ENCODE results near the gene VDR. TPM values are rescaled to one million over a fixed set of nuclear protein-coding genes. Genes with fewer than 3 reads are reported as not detected.

The VDR gene
- total RNA-seq, 1 experiment from 2014 or later, result 9.5 TPM

DNA sequence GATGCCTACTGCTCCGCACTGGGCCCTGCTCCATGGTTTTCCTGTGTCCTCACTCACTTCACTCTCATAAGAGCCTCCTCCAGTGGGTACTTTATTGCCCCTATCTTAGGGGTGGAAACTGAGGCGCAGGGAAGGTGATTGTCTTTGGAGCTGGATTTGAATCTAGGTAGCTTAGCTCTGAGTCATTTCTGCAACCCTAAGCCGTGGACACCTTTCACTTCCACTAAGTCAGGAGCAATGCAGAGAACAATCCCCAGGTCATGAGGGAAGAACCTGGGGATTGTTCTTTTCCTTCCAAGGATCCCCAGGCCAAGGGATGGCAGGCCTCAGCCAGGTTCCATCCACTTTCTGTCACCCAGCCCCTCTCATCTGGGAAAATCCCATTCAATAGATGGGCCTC, 20.3 kb downstream of the VDR start:
- H4K20me1 ChIP-seq (ENCODE audit: insufficient read depth), result no peaks in the 10 kb centered on the region
- BruUV-seq (replicated peaks), result no TSS peak
- no peaks in the 10 kb centered on the region for H3K36me3 ChIP-seq (ENCODE audit: control insufficient read depth in 1 of 2, insufficient read depth in 2 of 2, low read length in 2 of 2)
- ChIA-PET POLR2A (no interaction called here), RAD21 (ENCODE audit: low non-redundant PET in 1 of 2, low total read pairs in 2 of 2, uncharacterized antibody in 2 of 2, unreplicated experiment in 2 of 2) (no interaction called here), CTCF (no interaction called here)
- ATAC-seq (no peak), DNase-seq (ENCODE audit: low read depth, low spot score) (no peak)
- no peaks in the 10 kb centered on the region for H3K9me2 ChIP-seq (ENCODE audit: insufficient read depth)
- H3K9ac ChIP-seq (ENCODE audit: low read length), result no peak overlapping the region
- peaks cover 9 to 21% of the 10 kb centered on the region in 2 experiments; a peak in 3 of 4 replicates for H3K4me1 ChIP-seq (ENCODE audit: control insufficient read depth in 1 of 2, insufficient read depth in 2 of 2, low read length in 2 of 2)
- no peaks in the 10 kb centered on the region for H3K27me3 ChIP-seq (ENCODE audit: insufficient read depth, low read length)
- no peaks in the 10 kb centered on the region for H3K9me3 ChIP-seq (ENCODE audit: control insufficient read depth in 1 of 2, insufficient read depth in 1 of 2, low read depth in 1 of 2, low read length in 2 of 2)
- H3K27ac ChIP-seq (ENCODE audit: low read depth, low read length), result no peak overlapping the region
- TF ChIP-seq REST (IDR thresholded peaks at IDR 0.05; ENCODE audit: low read depth), result no peak
- no peak for TF ChIP-seq EGR1 (IDR thresholded peaks at IDR 0.05; ENCODE audit: low read depth)
- no peak for TF ChIP-seq MAX (IDR thresholded peaks at IDR 0.05)
- TF ChIP-seq CBX3 (IDR thresholded peaks at IDR 0.05; ENCODE audit: low read depth), result no peak
- TF ChIP-seq JUND (IDR thresholded peaks at IDR 0.05), result no peak
- no peak for TF ChIP-seq CEBPB (IDR thresholded peaks at IDR 0.05; ENCODE audit: low read depth)
- TF ChIP-seq CTCF (IDR thresholded peaks at IDR 0.05 in 2 of 3, conservative IDR thresholded peaks at IDR 0.05 in 1 of 3; ENCODE audit: borderline replicate concordance in 1 of 3, insufficient read depth in 1 of 3, low read depth in 2 of 3, low read length in 2 of 3), result no peak
- TF ChIP-seq ZNF274 (IDR thresholded peaks at IDR 0.05; ENCODE audit: low read depth, low read length), result no peak
- TF ChIP-seq ZFX (IDR thresholded peaks at IDR 0.05), result no peak
- TF ChIP-seq EZH2 (IDR thresholded peaks at IDR 0.05), result no peak
- TF ChIP-seq SIN3A (IDR thresholded peaks at IDR 0.05; ENCODE audit: low read depth), result no peak
- no peak for TF ChIP-seq FOSL1 (IDR thresholded peaks at IDR 0.05; ENCODE audit: low read depth)
- TF ChIP-seq EZH2phosphoT487 (IDR thresholded peaks at IDR 0.05; ENCODE audit: borderline replicate concordance), result no peak
- no peak for TF ChIP-seq YY1 (IDR thresholded peaks at IDR 0.05; ENCODE audit: extremely low read depth, insufficient replicate concordance, low read depth, low read length)
- no peak for TF ChIP-seq ELF1 (IDR thresholded peaks at IDR 0.05; ENCODE audit: borderline replicate concordance, low read depth)
- TF ChIP-seq SP1 (IDR thresholded peaks at IDR 0.05; ENCODE audit: low read depth), result no peak
- TF ChIP-seq POLR2A (IDR thresholded peaks at IDR 0.05; ENCODE audit: borderline replicate concordance, extremely low read depth, insufficient read depth, insufficient read length), result no peak
- no peak for TF ChIP-seq TCF7L2 (IDR thresholded peaks at IDR 0.05; ENCODE audit: borderline replicate concordance, extremely low read depth, insufficient read depth, insufficient read length)
- TF ChIP-seq SRF (IDR thresholded peaks at IDR 0.05; ENCODE audit: low read depth), result no peak
- TF ChIP-seq RAD21 (IDR thresholded peaks at IDR 0.05; ENCODE audit: low read depth), result no peak
- intact Hi-C loops (cut with micrococcal nuclease), result no loop called here
- no peaks in the 10 kb centered on the region for H3K79me2 ChIP-seq (ENCODE audit: insufficient read depth, low read length)
- H3K4me3 ChIP-seq (replicated peaks in 1 of 2; ENCODE audit: low read depth in 1 of 2, low read length in 2 of 2), result no peak overlapping the region
- no peak overlapping the region for H2AFZ ChIP-seq (ENCODE audit: low read depth, low read length, poor library complexity, severe bottlenecking)
- no peak overlapping the region for H3K4me2 ChIP-seq (ENCODE audit: low read length)

Data from HCT116 (cell line).